GM12864 (cell line): Measurements from ENCODE around the gene HNRNPK.

Experiments
- DNase-seq: peaks from one replicate; pipeline ENCODE4 v3.0.0-alpha.2; 2011; ENCODE audit warnings: low read depth
- H3K4me3 ChIP-seq: 2 replicates; pipeline ENCODE4 v1.5.1; 2011; ENCODE audit warnings: mild to moderate bottlenecking, low read depth, low read length, control low read depth
- CTCF ChIP-seq: IDR thresholded peaks from 2 replicates; pipeline ENCODE4 v1.5.1; 2011; ENCODE audit warnings: low read depth, mild to moderate bottlenecking, moderate library complexity, low read length, control low read depth, inconsistent platforms; ENCODE audit errors: missing control alignments

HNRNPK gene

GRCh38 chr9:84000186-84000585, 20.2 kb upstream of the HNRNPK start:
- TF ChIP-seq CTCF: no peak
- no peak overlapping the region for H3K4me3 ChIP-seq
- no peak for DNase-seq

GRCh38 chr9:83999141-83999918, 19.3 kb upstream of the HNRNPK start:
- TF ChIP-seq CTCF: no peak
- DNase-seq: no peak

GRCh38 chr9:83996126-83996525, 16.1 kb upstream of the HNRNPK start:
- DNase-seq: no peak
- TF ChIP-seq CTCF: no peak

More at GRCh38 chr9:83999141-83999918, 19.3 kb upstream of the HNRNPK start:
- H3K4me3 ChIP-seq: no peak overlapping the region

GRCh38 chr9:83992901-83993300, 12.9 kb upstream of the HNRNPK start:
- H3K4me3 ChIP-seq: no peak overlapping the region
- no peak for TF ChIP-seq CTCF
- no peak for DNase-seq

More at GRCh38 chr9:83996126-83996525, 16.1 kb upstream of the HNRNPK start:
- H3K4me3 ChIP-seq: no peak overlapping the region

- no peak overlapping the region for H3K4me3 ChIP-seq
- no peak for DNase-seq
- no peak for TF ChIP-seq CTCF
Measured at GRCh38 chr9:83992407-83992806, 12.4 kb upstream of the HNRNPK start.

GRCh38 chr9:83991355-83991754, 11.3 kb upstream of the HNRNPK start:
- DNase-seq: no peak
- no peak for TF ChIP-seq CTCF
- H3K4me3 ChIP-seq: no peak overlapping the region

- no peak for TF ChIP-seq CTCF
- no peak for DNase-seq
- no peak overlapping the region for H3K4me3 ChIP-seq
Measured at GRCh38 chr9:83988411-83988810, 8.4 kb upstream of the HNRNPK start.
